NOMO-1 (cell line): ENCODE measurements around the gene CIRBP.

Experiments used
- DNase-seq, 2 experiments: peaks; one replicate each; lab custom pipeline; 2025; ENCODE audit not compliant: unreplicated experiment in 2 of 2; lab: John Stamatoyannopoulos, UW

CIRBP gene

DNA sequence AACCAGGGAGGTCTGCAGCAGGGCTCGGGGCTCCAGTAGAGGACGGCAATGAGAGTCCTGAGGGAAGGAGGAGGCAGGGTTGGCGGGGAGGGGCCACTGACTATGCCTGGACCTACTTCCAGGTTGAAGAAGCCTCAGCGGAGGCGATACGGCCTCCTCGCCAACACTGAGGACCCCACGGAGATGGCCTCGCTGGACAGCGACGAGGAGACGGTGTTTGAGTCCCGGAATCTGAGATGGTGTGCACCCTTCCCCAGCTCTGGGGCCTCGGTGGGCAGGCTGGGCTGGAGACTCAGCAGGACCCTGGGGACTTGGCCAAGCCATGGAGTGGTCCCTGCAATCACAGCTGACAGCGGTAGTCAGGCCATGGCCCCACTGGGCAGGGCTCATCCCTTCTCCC lies 7.9 kb downstream of the CIRBP start:
- no peak for DNase-seq

GRCh38 chr19:1278074-1278473 lies 8.9 kb downstream of the CIRBP start:
- DNase-seq, result no peak

DNA sequence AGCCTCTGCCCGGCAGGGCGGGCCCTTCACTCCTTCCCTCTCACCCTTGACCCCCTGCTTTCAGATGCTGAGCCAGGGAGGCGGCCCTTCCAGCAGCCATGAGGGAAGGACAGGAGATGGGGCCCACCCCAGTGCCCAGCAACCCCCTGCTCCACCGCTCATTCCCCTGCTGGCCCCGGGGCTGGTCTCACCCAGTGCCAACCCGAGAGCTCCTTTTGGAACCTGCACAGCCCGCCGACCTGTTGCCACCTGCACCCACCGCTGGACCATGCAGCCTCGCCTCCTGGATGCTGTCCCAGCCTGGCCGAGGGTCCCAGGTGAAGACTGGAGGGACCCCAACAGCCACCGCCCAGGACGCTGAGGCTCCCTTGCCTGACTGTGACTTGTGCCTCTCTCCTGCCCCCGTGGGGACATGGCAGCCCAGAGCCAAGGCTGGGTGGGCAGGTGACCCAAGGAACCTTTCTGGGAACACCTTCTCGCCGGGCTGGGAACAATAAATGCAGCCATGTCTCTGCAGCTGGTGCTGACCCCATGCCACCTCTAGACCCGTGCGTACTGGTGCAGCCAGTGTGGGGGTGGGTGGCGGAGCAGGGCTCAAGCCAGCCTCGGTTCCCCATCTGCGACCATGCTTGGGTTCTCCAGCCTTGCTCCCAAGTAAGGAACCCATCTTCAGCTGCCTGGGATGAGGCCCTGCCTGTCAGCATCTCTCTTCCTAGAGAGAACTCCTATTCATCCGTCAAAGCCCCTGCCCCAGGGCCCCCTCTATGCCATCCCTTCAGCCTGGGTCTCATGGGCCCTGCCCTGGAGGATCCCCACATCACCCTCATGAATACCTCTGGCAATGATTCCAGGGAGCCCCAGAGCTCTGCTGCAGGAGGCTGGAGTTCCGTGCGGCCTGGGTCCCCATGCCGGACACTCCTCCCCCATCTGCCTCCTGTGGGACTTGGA lies 9.9 kb downstream of the CIRBP start:
- no peak for DNase-seq

GRCh38 chr19:1279782-1280341 lies 10.7 kb downstream of the CIRBP start:
- peak; percentile 69 to 70 for DNase-seq

DNA sequence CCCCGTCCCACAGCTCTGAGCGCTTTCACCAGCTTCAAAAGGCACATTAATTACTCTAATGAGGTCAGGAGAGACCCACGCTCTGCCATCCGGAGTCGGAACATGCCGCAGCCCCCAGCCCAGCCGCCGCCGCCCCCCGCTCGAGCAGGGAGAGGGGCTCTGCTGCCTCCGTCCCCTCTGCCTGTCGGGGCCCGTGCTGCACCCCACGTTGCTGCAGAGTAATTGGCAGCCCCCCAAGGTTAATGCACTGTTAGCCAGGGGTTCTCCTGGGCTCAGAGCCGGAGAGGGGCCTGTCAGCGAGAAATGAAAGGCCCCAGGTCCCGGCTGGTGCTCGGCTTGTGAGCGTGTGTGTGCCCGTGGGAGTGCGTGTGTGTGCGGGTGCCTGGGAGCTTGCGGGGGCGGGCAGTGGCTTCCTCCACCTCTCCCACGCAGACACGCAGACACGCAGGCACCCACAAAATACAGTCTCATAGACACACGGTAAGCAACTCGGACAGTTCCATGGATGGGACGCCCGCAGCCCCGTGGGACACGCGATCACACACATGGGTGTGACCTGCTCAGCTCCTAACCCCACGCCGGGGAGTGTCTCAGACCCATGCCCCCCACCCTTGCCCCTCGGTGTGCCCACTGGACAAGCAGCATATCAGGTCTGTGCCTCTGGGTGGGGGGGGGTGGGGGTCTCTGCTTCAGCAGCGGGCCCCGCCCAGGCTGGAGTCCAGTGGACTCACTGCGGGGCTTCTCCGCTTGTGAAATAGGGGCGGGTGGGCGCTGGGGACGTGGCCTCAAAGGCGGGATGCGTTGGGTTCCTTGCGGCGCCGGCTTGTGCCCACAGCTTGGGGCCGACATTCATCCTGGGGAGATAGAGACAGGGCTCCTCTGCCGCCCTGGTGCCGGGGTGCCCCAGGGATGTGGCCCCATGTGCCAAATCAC lies 11.8 kb downstream of the CIRBP start:
- DNase-seq, result no peak

DNA sequence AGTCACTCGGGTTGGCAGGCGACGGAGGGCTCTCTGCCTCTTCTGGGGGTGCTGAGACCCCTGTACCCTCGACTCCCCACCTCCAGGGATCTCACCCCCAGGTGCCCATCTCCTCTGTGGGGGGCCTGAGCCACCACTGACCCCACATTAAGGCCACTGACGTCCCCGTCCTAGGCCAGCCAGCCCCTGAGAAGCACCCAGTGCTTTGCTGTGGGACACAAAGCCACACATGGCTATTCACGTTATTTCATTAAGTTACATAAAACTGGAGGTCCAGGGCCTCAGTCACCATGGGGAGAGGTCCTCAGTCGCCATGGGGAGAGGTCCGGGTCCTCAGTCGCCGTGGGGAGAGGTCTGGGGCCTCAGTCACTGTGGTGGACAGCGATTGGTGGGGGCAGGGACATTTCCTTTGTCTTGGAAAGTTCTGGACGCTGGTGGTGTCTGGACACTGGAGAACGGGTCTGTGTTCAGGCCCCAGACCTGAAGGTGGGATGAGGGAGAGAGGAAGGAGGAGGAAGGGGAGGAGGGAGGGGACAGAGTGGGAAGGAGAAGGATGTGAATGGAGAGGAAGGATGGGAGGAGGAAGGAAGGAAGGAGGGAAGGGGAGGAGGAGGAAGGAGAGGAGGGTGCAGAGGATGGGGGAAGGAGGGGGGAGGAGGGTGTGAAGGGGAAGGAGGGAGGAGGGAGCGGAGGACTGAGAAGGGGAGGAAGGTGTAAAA lies 12.6 kb downstream of the CIRBP start:
- DNase-seq, result no peak

DNA sequence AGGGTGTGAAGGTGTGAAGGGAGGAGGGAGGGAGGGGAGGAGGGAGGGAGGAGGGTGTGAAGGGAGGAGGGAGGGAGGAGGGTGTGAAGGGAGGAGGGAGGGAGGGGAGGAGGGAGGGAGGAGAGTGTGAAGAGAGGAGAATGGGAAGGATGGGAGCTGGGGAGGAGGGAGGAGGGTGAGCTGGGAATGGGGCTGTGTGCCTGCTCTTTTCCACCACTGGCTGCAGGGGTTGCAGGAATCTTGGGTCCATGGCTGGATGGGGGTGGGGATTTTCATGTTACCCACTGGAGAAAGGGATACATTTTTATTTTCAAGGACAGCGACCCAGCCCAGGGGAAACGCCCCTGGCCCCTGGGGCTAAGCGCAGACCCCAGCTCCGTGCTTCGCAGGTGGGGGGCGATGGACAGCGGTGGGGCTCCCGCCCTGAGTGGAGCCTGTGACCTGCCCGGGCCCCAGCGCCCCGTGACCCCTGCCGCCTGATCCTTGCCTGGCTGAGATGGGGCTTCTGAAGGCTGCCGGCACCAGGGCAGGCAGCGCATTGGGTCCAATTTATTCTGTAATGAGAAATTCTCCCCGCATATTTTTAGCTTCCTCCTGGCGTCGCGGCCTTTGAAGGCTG lies 13.6 kb downstream of the CIRBP start:
- no peak for DNase-seq

DNA sequence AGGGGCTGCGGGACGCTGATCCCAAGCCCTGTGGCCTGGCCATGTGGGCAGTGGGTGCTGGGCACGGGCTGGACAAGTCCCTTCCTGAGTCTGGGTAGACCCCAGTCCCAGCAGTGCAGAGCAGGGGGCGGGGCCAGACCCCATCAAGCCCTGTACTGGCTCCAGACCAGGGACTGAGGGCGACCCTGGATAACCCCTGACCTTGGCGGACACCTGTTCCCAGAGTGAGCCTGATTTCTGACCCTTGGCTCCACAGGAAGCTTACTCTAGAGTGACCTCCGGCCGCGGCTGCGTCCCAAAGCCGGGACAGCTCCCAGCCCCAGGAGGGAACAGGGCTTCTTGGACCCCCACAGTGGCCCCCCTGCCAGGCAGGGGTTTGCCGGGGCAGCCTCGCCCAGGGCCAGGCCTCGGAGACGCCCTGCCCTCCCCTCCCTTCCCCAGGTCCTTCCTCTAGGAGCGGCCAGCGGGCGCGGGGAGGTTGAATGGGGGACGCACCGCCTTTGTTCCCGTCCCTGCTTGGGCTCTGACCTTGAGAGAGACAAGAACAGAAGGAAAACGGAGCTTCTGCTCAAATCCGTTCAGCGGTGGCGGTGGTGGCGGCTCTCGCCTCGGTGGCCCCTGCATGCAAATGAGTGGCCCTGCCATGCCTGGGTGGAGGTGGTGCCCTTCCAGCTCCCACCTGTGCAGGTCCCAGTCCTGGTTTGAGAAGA lies 14.2 kb downstream of the CIRBP start:
- DNase-seq, result no peak

DNA sequence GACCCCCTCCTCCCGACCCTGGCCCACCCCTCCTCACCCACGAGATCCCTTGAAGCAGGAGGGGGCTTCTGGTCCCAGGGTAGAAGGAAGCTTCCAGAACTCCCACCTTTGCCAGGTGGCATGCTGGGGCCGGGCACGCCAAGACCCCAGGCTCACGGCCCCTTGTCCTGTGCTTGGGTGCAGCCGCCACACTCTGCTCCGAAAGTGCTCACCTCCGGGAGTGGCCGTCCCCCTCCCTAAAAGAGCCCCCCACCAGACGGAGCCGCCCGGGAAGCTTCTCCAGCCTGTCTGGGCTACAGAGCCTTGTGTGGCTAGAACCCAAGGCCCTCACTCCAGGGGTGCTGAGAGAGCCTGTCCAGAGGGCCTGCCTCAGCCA lies 14.8 kb downstream of the CIRBP start:
- DNase-seq, result no peak

DNA sequence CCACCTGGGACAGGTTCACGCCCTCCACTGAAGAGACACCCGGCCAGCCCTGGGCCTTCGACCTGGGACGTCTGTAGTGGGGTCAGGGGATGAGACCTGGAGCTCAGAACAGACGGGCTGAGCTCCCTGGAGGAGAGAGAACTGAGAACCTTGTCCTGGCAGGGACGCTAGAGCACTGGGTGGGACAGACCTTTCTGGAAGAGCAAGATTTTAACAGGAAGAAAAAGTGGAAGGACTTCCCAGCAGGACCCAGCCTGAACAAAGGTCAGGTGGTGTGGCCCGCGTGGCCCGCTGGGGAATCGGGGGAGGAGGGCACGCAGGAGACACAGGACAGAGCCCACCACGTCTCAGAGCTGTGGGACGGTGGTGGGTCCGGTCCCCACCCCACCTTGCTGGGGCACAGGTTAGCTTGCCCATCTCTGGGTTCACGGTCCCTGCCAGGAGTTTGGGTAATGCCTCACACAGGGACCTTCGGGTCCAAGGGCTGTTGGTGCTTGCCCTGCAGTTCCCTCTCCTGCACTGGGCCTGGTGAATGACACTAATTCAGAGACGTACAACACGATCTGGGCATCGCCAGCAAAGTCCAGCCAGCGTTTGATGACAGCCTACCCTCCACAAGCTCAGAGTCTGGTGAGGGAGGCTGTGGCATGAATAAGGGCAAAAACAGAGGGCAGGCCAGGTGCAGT lies 15.3 kb downstream of the CIRBP start:
- DNase-seq, result no peak

- no peak for DNase-seq
Measured at GRCh38 chr19:1284979-1285736, 16.0 kb downstream of the CIRBP start.

- no peak for DNase-seq
Measured at GRCh38 chr19:1285737-1286360, 16.7 kb downstream of the CIRBP start, which contains the start of gene EFNA2. TSS of gene EFNA2 (plus strand) at chr19:1285873. CDS start at chr19:1286169, 296 bp downstream.

GRCh38 chr19:1286487-1287353 lies 17.6 kb downstream of the CIRBP start:
- no peak for DNase-seq

- DNase-seq, result no peak
Measured at GRCh38 chr19:1287354-1288225, 18.5 kb downstream of the CIRBP start.

DNA sequence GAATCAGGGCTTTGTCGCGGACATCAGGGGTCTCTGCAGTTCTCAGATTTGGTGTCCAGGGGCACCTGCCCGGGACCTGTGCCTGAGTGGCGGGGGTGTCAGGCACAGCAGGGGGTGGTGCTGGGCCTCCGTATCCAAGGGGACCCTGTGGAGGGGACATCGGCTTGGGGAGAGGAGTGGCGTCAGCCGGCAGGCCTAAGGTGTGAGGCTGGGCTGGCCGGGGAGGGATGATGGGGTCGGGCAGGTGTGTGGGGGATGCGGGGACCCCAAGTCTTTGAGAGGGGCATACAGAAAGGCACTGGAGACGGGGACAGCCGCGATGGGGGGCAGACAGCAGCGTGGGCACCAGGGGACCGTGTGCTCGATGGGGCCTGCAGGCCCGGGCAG lies 19.1 kb downstream of the CIRBP start:
- no peak for DNase-seq
